WTC11 (cell line): ENCODE measurements around the gene ZNF626.

Experiments
- CDX4 ChIP-seq: fragments of 250-450 bp; sonication (Bioruptor Pico); IDR thresholded peaks from 2 replicates; pipeline ENCODE4 v1.9.0; 2021; ENCODE audit warnings: moderate library complexity, mild to moderate bottlenecking, inconsistent platforms, borderline replicate concordance
- CTCF ChIP-seq: fragments of 200-600 bp; IDR thresholded peaks from 2 replicates; pipeline ENCODE4 v1.8.0; 2022; ENCODE audit warnings: antibody characterized with exemption
- IRF2 ChIP-seq: sonication (generic); formaldehyde crosslinking; IDR thresholded peaks from 2 replicates; pipeline ENCODE4 v1.8.0; 2022; ENCODE audit warnings: low read depth, missing genetic modification reagents, borderline replicate concordance
- TEAD1 ChIP-seq: sonication (generic); formaldehyde crosslinking; IDR thresholded peaks from 2 replicates; pipeline ENCODE4 v1.8.0; 2022; ENCODE audit warnings: mild to moderate bottlenecking, missing genetic modification reagents

- TF ChIP-seq CTCF, result no peak
- no peak for TF ChIP-seq CDX4 (CRISPR knock-in tag)
- TF ChIP-seq TEAD1 (CRISPR knock-in tag), result no peak
- no peak for TF ChIP-seq IRF2 (CRISPR knock-in tag)
Measured at GRCh38 chr19:20612711-20613316, 48.6 kb downstream of the ZNF626 start.
